Left renal cortex interstitium (tissue), 4 donors: Measurements from ENCODE around the gene C1orf174. TPM values are rescaled to one million over a fixed set of nuclear protein-coding genes. Genes with fewer than 3 reads are reported as not detected.

Experiments used
- DNase-seq, 4 donors: peaks; one replicate each; pipeline ENCODE4 v3.0.0-alpha.2; 2013; ENCODE audit warnings: low read depth in 4 of 4, low spot score in 2 of 4, missing footprints in 1 of 4
- polyA plus RNA-seq, 4 donors: library from polyadenylated mRNA; unstranded; fragments of 120-200 nt; gene quantifications; one replicate each; pipeline ENCODE4 v1.2.1, GENCODE V29; 2013; ENCODE audit not compliant: insufficient read length in 4 of 4

The C1orf174 gene
- polyA plus RNA-seq, 4 donors, result 24.8 to 34.7 (median 31.0) TPM

DNA sequence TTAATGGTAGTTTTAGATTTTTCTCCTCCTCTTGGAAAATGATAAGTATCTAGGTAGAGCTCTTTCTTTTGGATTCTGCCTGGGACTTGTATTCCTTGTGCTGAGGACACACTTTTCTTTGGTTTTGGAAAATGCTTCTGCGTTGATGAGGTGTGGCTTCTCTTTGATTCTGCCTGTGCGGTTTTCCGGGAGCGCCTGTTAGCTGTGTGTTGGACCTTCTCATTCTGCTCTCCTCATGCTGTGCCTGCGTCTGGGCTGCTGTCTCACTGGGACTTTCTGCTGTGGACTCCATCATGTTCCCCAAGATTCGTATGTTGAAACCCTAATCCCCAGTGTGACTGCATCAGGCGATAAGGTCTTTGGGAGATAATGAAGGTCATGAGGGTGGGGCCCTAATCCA, 21.0 kb downstream of the C1orf174 start:
- no peak for DNase-seq

DNA sequence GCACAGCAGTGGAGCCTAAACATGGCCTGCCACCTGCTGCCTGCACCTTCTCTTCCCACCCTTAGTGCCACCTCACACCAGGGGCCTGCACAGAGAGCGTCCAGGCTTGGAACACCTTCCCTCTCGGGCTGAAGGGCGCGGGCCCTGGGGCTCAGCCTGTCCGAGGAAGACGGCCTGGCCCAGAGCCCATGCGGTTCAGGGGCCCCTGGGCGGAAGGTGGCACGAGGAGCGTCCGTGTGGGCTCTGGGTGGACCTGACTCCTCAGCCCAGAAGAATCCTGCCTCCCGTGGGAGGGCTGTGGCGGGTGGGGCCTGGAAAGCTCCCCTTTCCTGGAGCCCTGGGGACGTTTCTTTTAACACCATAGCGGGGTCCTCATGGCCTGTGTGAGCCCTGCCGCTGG, 23.4 kb downstream of the C1orf174 start:
- no peak for DNase-seq

DNA sequence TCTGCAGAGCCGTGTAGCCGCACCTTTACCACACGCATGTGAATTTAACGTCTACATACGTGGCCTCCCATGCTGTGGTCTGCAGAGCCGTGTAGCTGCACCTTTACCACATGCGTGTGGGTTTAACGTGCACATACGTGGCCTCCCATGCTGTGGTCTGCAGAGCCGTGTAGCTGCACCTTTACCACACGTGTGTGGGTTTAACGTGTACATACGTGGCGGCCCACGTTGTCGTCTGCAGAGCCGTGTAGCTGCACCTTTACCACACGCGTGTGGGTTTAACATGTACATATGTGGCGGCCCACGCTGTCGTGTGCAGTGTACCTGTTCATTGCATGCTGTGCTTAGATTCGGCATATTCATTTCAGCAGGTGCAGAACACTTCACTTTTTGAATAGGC, 25.3 kb downstream of the C1orf174 start:
- DNase-seq, result no peak

DNA sequence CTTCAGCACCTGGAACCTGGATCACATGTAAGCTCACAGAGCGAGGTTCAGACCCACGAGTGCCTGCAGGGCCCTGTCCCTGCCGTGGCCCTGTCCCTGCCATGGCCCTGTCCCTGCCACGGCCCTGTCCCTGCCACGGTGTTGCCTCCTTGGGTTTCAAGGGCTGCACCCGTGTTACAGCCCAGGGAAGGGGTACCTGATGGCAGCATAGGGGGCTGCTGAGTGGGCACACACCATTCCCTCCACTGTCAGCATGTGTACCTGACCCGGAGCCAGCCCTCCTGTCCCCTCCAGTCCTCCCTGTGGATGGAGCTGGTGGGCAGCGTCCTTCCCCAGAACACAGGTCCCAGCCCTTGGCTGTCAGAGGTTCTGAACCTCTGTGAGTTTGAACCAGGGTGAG, 27.5 kb downstream of the C1orf174 start:
- DNase-seq, result no peak

DNA sequence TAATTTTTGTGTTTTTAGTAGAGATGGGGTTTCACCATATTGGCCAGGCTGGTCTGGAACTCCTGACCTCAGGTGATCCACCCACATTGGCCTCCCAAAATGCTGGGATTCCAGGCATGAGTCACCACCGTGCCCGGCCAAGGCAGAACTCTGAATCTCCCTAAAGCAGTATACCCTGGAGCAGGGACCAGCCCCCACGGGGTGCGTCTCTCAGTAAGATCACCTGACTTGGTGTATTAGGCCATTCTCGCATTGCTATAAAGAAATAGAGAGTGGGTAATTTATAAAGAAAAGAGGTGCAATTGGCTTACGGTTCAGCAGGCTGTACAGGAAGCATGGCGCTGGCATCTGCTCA, 28.6 kb downstream of the C1orf174 start:
- no peak for DNase-seq

DNA sequence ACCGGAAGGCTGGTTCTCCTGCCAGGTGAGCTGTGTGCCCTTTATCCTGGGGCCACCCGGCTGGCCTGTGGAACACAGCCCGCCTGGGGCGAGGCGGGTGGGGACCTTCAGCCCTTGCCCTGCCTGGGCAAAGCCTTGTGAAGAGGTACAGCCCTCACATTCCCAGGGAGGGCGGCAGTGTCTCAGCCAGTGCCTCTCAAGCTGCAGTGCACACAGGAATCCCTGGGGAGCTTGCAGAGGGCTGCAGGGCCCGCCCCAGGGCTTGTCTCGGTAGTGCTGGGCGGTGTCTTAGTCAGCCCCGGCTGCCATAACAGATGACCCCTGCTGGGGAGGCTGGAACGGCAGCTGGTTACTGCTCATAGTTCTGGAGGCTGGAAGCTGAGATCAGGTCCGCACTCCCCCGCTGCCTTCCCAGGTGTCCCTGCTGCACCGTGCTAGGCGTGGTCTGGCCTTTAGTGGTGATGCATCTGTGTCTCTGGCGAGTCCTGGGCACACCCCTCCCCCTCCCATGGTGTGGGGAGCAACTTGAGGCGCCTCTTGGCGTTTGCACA, 30.2 kb downstream of the C1orf174 start:
- DNase-seq, result no peak

DNA sequence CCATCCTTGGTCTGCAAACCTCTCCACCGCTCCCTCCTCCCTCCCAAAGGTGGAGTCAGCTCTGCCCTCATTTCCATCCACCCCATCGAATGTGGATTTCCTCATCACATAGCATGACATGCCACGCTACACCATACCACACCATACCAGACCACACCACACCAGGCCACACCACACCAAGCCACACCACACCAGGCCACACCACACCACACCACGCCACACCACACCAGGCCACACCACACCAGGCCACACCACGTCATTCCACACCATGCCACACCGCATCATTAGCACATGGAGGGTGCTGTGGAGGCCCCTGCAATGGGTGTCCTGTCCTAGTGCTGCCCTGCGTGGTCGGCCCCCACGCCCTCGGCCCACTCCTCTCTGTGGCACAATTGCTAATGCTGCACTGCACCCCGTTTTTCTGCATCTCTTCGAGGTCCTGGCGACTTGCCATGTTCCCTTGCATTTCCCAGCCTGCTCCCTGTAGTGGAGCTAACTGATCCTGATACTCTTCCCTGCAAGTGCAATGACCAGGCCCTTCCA, 31.5 kb downstream of the C1orf174 start:
- no peak for DNase-seq

DNA sequence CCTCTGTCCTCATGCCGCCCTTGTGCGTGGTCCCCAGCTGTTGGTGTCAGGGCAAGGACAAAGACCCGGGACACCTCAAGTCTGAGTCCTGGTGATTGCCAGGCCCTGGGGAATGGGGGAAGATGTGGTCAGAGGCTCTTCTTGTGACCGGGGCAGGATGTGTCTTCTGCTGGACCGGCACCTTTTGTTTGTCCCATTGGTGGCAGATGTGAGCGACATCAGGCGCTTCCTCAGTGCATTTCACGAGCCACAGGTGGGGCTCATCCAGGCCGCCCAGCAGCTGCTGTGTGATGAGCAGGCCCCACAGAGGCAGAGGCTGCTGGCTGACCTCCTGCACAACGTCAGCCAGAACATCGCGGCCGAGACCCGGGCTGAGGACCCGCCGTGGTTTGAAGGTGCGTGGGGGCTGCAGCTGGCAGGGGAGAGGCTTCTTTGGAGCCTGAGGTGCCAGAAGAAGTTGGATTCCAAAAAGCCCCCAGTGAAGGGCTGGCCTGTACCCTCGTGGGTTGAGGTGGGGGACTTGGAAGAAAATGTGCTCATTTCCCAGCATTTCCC, 34.4 kb downstream of the C1orf174 start:
- DNase-seq, result no peak

DNA sequence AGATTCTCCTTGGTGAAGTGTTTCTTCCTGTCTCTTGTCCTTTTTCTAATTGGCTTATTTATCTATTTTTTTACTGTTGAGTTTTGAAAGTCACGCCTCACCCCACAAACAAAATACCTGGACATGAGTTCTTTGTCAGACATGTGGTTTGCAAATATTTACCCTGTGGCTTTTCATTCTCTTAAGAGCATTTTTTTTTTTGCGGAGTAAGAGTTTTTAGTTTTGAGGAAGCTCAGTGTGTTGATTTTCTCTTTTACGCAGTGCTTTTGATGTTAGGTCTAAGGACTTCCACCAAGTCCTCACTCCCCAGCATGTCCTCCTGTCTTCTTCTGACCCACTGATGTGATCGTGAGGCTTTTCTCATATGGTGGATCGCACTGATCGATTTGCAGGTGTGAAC, 35.2 kb downstream of the C1orf174 start:
- no peak for DNase-seq

DNA sequence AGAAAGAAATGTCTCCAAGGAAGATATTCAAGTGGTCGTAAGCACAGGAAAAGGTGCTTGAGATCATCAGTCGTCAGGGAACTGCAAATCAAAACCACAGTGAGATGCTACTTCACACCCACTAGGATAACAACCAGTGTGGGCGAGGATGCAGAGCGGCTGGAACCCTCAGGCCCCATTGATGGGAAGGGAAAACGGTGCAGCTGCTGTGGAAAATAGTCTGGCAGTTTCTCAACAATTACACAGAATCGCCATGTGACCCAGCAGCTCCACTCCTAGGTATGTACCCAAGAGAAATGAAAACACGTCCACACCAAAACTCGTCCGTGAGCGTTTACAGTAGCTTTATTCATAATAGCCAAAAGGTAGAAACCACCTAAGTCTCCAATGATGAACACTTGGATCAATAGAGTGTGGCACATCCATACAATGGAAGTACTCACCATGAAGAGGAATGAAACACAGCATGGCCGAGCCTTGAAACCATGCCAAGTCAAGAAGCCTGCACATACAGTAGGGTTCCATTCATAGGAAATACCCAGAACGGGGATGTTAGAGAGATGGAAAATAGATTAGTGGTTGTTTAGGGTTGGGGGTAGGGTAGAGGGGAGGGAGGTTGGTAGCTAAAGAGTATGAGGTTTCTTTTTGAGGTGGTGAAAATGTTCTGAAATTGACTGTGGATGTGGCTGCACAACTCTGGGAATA, 36.7 kb downstream of the C1orf174 start:
- no peak for DNase-seq

DNA sequence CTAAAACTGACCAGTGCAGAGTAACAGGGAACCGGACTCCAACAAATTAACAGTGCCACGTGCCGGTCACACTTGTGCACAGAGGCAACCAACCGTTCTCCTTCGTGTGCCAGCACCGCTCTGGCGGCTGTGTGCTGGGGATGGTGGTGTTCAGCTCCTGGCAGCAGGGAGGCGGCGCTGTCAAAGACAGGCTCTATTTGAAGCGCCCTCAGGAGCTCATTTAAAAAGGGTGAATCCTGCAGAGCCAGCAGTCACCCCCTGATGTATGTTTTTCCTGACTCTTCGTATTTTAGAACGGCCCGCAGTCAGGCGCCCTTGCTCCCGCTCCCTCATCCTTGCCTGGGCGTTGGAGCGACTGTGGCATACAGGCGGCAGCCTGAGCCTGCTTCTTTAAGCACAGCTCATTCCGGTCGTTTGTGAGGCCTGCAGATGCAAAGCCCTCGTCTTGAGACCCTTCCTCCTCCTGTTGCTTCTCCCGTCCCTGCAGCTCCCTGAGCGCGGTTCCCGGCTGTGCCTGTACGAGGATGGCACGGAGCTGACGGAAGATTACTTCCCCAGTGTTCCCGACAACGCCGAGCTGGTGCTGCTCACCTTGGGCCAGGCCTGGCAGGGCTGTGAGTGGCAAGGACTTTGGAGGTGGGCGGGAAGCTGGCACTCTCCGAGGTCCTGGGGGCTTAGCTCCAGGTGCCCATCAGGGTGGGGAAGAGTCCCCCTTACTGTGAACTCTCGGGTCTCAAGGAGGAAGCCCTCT, 41.7 kb downstream of the C1orf174 start:
- no peak for DNase-seq

DNA sequence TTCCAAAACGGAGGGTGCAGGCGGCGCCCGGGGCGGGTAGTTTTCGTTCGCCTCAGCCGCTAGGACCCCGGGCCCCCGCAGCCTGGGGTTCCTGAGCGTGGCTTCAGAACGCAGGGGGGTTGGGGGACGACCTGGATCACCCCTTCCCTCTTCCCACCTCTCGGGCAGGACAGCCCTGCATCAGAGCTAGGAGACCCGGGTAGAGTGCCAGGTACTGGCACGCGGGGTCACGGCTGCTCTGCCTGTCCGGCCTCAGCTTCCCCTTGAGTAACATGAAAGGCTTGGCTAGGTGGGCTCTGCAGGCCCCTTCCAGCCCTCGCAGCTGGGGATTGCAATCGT, 42.3 kb downstream of the C1orf174 start:
- no peak for DNase-seq

DNA sequence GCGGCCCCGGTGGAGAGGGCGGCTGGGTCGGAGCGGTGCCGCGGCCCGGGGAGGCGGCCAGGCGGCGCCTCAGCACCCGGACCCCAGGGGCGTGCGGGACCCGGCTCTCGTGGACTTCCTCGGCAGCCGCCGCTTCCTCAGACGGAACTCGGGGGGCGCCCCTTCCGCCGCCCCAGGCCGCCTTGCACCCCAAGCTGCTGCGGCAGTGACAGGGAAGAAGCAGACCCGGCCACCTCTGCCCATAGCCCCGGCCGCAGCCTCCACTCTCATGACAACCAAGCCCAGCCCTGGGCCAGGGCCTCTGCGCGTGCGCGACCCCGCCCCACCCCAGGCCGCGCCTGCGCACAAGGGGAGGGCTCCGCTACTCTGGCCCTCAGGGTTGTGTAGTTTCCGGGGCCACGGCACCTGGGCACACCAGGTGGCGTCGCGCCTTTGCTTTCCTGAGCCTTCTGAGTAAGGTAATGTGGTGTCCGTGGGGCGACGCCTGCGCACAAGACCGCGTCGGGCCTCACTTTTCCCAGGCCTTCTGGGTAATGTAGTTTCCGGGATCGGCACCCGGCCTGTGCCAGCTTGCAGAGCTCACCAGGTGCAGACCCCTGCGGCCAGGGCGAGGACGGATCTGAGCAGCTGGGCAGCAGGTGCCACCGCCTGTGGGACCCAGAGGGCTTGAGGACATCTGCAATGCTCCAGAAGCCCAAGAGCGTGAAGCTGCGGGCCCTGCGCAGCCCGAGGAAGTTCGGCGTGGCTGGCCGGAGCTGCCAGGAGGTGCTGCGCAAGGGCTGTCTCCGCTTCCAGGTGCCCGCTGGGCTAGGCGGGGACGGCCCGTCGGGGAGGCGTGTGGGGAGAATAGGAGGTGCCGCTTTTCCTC, 42.9 kb downstream of the C1orf174 start, which contains the start of the genes CEP104 and DFFB:
Gene CEP104 (minus strand): TSS at position 289 of the 868 bp plus-strand sequence. CDS start 4,804 bp downstream, outside the sequence.
Gene DFFB (plus strand): TSS at position 554 of the 868 bp plus-strand sequence. CDS start 128 bp downstream, at position 682.
- peak; percentile 82 to 93 (median 88) for DNase-seq

DNA sequence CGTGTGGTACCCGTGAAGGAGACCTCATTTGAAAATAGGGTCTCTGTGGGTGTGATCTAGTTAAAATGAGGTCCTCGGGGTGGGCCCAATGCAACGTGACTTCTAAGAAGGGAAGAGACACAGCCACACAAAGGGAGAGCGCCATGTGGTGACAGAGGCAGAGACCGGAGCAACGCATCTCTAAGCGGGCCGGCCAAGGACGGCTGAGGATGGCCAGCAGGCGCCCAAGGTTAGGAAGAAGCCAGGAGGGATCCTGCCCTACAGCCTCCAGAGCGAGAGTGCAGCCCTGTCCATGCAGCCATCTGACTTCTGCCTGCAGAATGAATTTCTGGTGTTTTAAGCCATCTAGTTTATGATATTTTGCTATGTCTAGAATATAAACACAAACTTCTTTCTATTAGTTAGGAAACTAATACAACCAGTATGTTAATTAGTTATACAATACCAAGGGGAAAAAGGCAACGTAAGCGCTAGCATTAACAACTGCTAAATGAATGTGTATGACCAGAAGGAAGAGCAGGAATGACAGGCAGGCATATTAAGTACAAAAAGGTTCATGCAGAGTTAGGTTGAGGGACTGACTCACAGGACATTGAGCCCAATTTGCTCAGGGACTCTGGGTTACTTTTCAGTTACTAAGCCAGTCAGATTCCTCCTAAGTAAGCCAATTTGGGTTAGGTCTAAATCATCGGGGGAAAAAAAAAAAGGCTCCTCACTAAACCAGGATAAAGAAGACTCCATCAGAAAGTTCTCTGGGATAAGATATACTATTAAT, 47.2 kb downstream of the C1orf174 start:
- no peak for DNase-seq

DNA sequence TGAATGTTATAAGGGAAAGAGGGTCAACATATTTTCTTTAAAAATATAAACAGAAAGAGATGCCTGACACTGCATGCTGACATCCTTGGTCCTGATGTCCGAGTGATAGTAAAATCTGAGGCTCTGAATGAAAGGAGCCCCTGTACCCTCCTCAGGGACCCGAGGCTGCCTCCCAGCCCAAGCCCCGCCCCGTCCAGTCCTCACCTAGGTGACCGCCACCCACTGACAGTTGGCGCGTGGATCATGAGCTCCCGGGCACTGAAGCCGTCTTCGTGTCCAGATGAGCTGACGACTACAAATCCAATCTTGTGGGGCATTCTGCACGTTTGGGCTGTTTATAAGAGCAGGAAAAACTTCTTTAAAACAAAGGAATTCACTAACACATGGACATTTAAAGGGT, 48.0 kb downstream of the C1orf174 start:
- DNase-seq, result no peak

DNA sequence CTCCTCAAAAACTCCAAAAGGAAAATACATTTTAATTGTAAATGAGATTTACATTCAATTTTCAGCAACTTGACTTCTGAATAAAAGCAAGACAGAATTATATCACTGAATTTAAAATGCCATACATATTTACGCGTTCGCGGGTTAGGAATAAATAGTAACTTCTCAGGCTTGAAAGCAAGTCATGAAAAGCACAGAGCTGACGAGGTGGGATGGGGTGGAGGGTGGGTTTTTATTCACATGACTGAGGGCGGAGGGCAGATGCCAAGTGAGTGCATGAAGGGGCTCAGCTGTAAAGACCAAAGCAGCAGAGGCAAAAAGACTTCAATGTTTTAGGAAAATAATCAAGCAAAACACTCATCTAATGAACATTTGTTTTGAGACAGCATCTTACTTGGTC, 48.8 kb downstream of the C1orf174 start:
- no peak for DNase-seq

DNA sequence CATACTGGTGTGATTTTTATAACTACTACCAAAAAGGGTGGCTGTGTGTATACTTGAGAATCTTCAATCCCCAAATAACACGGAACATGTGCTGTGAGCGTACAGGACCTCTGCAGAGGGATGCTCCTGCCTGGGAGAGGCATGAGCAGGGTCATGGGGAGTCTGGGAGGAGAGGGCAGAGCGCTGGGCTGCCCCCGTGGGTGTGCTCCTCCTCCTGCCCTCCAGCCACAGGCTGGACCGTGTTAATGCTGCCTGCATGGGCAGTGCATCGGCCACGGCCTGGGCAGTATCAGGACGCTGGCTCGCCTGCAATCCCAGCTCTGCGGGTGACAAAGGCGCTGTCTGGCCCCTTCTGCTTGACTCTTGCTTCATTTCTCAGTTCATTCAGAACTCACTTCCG, 49.2 kb downstream of the C1orf174 start:
- DNase-seq, result no peak

DNA sequence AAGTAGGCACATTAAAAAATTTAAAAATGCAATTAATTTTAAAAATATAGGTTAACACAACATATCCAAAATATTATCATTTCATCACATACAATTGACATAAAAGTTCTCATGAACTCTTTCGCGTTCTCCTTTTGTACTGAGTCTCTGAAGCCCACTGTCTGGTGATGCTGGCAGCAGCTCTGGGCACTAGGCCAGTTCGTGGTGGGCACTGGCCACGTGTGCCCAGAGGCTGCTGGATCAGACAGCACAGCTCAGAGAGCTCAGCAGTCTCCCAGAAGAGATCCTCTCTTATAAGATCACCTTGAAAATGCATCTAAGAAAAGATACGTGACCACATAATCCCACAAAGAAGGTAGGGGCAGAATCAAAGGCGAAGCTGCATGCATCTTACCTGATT, 53.0 kb downstream of the C1orf174 start:
- DNase-seq, result no peak

DNA sequence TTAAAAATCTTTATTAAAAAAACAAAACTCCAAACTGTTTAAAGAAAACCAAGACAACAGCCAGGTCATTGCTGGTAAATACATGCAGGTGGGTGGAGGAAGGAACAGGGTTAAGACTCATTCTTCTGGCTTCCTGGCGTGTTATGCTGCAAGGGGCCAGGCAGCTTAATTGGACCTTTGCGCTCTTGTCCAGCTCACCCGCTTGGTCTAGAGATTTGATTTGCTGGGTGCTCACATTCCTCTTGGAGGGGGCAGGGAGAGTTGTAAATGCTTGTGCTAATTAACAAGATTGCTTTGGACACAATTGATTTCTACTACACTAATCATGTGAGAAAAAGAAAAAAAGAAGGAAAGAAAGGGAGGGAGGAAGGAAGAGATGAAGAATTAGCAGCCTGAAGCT, 53.5 kb downstream of the C1orf174 start:
- no peak for DNase-seq

DNA sequence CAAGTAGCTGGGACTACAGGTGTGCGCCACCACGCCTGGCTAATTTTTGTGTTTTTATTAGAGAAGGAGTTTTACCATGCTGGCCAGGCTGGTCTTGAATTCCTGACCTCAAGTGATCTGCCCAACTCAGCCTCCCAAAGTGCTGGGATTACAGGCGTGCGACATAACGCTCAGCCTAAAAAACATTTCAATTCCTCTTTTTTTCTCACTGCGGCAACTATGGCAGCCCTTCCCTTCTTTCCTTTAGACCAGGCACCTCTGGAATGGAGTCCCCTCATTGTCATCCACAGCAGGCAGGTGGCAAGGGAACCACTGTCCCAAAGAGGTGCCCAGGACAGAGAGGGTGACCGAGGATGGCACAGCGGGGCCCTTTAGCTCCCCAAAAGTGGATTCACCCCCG, 57.2 kb downstream of the C1orf174 start:
- DNase-seq, result no peak
